Omental fat pad (tissue), 4 donors: Measurements from ENCODE around the gene BACH2. TPM values are rescaled to one million over a fixed set of nuclear protein-coding genes. Genes with fewer than 3 reads are reported as not detected.
"Not testable (repeated sequence)": the region's sequence is repeated elsewhere in the genome, so short reads cannot be mapped to it uniquely, and the experiment has no call there.

Source experiments
- ATAC-seq: fragments of 150-250 bp; one replicate; pipeline ENCODE4 v1.9.1; 2016; ENCODE audit warnings: mild to moderate bottlenecking, moderate library complexity; ENCODE audit not compliant: low FRiP score
- DNase-seq: peaks from one replicate; pipeline ENCODE4 v3.0.0-alpha.2; 2019; ENCODE audit warnings: low spot score
- total RNA-seq, 4 donors: library from RNA; depleted of rRNA; stranded (reverse); fragments of >200 nt; gene quantifications; one replicate each; pipeline ENCODE4 v1.1.0, GENCODE V29; 2016
- TF ChIP-seq, protein P1 (sequence below), 3 donors: fragments of 450-650 bp; IDR thresholded peaks; one replicate each; pipeline ENCODE4 v1.5.1; 2016 to 2017; ENCODE audit warnings: antibody characterized with exemption in 3 of 3, mild to moderate bottlenecking in 3 of 3, moderate library complexity in 2 of 3

Gene BACH2
- total RNA-seq, 4 donors from 2014 or later, result 4.0 to 9.4 (median 7.0) TPM

- ATAC-seq, result no peak
- no peak for DNase-seq
- TF ChIP-seq, protein P1, sequence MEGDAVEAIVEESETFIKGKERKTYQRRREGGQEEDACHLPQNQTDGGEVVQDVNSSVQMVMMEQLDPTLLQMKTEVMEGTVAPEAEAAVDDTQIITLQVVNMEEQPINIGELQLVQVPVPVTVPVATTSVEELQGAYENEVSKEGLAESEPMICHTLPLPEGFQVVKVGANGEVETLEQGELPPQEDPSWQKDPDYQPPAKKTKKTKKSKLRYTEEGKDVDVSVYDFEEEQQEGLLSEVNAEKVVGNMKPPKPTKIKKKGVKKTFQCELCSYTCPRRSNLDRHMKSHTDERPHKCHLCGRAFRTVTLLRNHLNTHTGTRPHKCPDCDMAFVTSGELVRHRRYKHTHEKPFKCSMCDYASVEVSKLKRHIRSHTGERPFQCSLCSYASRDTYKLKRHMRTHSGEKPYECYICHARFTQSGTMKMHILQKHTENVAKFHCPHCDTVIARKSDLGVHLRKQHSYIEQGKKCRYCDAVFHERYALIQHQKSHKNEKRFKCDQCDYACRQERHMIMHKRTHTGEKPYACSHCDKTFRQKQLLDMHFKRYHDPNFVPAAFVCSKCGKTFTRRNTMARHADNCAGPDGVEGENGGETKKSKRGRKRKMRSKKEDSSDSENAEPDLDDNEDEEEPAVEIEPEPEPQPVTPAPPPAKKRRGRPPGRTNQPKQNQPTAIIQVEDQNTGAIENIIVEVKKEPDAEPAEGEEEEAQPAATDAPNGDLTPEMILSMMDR (IDR thresholded peaks at IDR 0.05), result no peak
Measured at GRCh38 chr6:90062051-90062450, 234.6 kb downstream of the BACH2 start.

- ATAC-seq, DNase-seq: not testable (repeated sequence)
Measured at GRCh38 chr6:90059178-90059577, 237.5 kb downstream of the BACH2 start.

- ATAC-seq, DNase-seq: not testable (repeated sequence)
Measured at GRCh38 chr6:90055924-90056323, 240.7 kb downstream of the BACH2 start.

GRCh38 chr6:90054193-90054592, 242.4 kb downstream of the BACH2 start:
- ATAC-seq, DNase-seq: not testable (repeated sequence)

- TF ChIP-seq, protein P1 (IDR thresholded peaks at IDR 0.05), result no peak
- ATAC-seq (no peak), DNase-seq (no peak)
Measured at GRCh38 chr6:90053614-90054013, 243.0 kb downstream of the BACH2 start.

- DNase-seq, result no peak
- TF ChIP-seq, protein P1 (IDR thresholded peaks at IDR 0.05), result no peak
- ATAC-seq, result no peak
Measured at GRCh38 chr6:90049295-90049694, 247.3 kb downstream of the BACH2 start.

- DNase-seq, result no peak
- no peak for ATAC-seq
- TF ChIP-seq, protein P1 (IDR thresholded peaks at IDR 0.05), result no peak
Measured at GRCh38 chr6:90048206-90048967, 248.3 kb downstream of the BACH2 start.

DNA sequence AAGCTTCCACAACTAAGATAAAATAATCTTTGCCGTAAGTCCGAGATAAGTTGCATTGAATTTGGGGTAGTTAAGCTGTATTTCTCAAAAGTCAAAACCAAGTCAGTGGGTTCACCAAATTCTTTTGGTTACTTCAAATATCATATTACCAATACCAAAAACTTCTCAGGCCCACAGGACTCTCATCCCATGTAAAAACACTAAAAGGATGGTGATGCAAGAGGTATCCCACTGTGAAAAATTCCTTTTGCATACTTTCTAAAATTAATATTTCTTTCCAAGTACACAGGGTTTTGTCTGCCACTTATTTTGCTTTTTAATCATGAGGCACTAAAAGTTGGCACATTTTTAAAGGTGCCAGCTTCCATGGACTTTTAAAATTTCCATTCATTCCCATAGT, 251.1 kb downstream of the BACH2 start:
- TF ChIP-seq, protein P1 (IDR thresholded peaks at IDR 0.05), result no peak
- ATAC-seq (no peak), DNase-seq (no peak)
